GM21786 (cell line): ENCODE results near the gene BSN.

Source experiments
- ATAC-seq: cut with Tn5 transposase; IDR thresholded peaks from one replicate; pipeline ENCODE4 v1.9.1; 2021; ENCODE audit not compliant: unreplicated experiment

Gene BSN

GRCh38 chr3:49628249-49628648 lies 74.0 kb downstream of the BSN start:
- no peak for ATAC-seq

DNA sequence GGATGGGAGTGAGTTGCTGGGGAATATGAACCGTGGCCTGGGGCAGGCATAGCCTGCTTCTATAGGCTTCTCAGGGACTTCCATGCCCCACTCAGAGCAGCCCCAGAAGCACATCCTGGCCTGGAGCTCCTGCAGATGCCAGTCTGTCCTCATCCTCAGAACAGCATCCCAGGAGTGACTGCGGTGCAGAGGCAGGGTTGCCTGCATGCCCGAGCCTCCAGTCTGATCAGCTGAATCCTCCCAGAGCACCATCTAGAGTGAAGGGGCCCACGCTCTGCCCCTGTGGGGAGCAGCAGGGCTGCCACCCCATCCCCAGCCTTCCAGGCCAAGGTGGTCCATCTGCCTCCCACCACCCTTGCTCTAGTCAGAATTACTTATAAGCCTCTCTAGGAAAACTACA lies 75.2 kb downstream of the BSN start:
- no peak for ATAC-seq

DNA sequence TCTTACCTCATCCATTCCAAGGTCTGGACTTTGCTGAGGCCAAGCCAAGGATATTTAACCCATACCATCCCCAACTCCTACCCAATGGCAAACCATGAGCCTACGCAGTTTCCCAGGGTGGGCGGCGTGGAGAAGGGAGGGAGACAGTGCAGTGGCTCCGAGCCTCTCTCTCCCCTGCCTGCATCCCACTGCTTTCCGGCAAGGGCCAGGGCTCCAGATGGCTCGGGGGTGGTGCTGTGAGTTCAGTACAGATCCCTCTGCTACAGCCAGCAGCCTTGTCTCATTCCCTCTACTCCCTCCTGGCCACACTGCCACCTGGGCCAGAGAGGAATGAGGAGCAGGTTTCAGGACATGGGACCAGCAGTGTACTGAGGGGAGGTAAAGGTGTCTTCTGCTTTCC lies 75.6 kb downstream of the BSN start:
- no peak for ATAC-seq

- no peak for ATAC-seq
Observed at GRCh38 chr3:49630784-49631183, 76.5 kb downstream of the BSN start.

- no peak for ATAC-seq
Observed at GRCh38 chr3:49634736-49635135, 80.5 kb downstream of the BSN start.

- ATAC-seq: no peak
Observed at GRCh38 chr3:49636883-49637609, 82.8 kb downstream of the BSN start.

GRCh38 chr3:49638445-49638844 lies 84.2 kb downstream of the BSN start:
- no peak for ATAC-seq

- ATAC-seq: no peak
Observed at GRCh38 chr3:49639551-49639950, 85.3 kb downstream of the BSN start.

DNA sequence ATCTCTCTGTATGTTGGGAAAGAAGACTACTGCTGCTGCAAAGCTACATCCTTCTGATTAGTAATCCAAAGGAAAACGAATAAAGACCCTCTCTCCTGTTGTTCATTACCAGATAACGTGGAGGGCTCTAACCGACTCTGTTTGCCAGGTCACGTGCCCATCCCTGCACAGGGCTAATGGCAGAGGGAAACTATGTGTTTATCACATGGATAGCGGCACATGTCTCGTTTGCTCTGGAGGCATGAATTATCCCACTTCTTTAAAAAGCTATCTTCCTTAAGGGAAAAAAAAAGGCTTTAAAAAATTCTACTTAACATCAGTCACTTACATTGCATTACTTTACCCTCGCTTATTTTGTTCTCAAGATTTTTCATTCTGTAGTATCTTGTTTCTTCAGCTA lies 87.0 kb downstream of the BSN start:
- ATAC-seq: no peak

- ATAC-seq: no peak
Observed at GRCh38 chr3:49641921-49642707, 87.8 kb downstream of the BSN start.

DNA sequence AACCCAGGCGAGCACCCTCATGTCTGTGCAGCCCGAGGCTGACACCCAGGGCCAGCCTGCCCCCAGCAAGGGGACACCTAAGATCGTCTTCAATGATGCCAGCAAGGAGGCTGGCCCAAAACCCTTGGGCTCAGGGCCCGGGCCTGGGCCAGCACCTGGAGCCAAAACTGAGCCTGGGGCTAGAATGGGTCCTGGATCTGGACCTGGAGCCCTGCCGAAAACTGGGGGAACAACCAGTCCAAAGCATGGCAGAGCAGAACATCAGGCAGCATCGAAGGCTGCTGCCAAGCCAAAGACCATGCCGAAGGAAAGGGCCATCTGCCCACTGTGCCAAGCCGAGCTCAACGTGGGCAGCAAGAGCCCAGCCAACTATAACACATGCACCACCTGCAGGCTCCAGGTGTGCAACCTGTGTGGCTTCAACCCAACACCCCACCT lies 88.5 kb downstream of the BSN start:
- ATAC-seq: no peak

GRCh38 chr3:49644684-49645083 lies 90.4 kb downstream of the BSN start:
- ATAC-seq: no peak

DNA sequence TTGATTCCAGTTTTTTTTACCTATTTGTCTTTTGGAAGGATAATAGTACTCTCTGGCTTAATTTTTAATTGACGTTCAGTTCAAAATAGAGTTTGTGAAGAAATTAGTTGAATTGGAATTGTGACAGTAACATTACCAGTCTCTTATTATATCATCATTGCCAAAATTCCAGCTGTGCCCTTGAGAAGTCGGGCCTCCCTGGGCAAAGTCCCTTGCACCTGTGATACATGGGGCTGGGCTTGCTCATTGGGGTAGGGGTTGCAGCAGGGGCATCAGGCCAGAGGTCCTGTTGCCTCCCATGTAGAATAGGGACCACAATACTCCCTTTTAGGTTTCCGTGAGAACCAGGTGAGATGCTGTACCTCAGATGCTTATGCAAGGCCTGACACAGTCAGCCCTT lies 92.0 kb downstream of the BSN start:
- no peak for ATAC-seq

DNA sequence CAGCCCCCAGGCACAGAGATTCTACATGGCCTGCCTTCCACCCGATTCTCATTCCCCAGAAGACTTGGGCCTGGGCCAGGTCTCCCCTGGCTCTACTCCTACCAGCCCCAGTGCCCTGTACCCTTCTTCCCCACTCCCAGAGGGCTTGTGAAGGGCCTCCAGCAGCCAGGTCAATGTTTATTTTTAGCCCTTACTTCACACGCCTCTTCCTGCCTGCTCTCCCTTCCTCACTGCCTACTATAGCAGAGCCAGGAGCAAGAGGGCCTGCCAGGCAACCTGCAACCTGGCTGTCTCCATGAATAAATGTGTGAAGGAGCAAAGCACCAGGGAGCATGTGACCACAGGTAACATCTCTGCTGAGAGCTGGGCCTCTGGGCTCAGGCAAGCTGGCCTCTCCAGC lies 93.5 kb downstream of the BSN start:
- no peak for ATAC-seq

GRCh38 chr3:49648354-49649019 lies 94.2 kb downstream of the BSN start:
- ATAC-seq: no peak

DNA sequence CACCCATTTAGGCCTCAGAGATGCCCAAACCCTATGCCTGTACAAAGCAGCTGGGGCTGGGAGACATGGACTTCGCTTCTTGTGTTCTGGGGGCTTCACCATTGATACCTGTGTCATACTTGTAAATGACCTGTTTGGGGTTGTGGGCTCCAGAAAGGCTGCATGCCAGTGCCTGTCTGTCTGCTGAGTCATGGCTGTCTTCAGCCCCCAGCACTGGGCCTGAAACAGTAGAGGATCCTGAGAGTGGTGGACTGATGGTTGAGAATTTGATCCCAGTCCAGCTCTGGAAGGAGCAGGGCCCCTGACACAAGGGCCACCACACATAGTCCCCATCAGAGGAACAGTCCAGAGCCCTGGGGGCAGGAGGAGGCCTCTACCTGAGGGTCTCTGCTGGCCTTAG lies 95.3 kb downstream of the BSN start:
- ATAC-seq: no peak

- no peak for ATAC-seq
Observed at GRCh38 chr3:49650177-49650576, 95.9 kb downstream of the BSN start.

DNA sequence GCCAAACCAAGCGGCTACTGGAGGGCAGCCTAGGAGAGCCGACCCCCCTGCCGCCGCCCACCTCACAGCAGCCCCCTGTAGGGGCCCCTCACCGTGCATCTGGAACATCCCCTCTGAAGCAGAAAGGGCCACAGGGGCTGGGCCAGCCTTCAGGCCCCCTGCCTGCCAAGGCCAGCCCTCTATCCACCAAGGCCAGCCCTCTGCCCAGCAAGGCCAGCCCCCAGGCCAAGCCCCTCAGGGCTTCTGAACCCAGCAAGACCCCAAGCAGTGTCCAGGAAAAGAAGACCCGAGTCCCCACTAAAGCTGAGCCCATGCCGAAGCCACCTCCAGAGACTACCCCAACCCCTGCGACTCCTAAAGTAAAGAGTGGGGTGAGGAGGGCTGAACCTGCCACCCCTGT lies 96.4 kb downstream of the BSN start:
- ATAC-seq: no peak

GRCh38 chr3:49652218-49652902 lies 98.1 kb downstream of the BSN start:
- ATAC-seq: no peak

- no peak for ATAC-seq
Observed at GRCh38 chr3:49652903-49653415, 98.7 kb downstream of the BSN start.

- no peak for ATAC-seq
Observed at GRCh38 chr3:49653621-49654020, 99.3 kb downstream of the BSN start.
